NCI-H2196 treated with DMSO at 0.1 percent for 48 hours (cell line): ENCODE results near the gene LIPH.
"Not testable (repeated sequence)": the region's sequence is repeated elsewhere in the genome, so short reads cannot be mapped to it uniquely, and the experiment has no call there.

Experiments used
- DNase-seq: peaks from one replicate; lab custom pipeline; 2025; ENCODE audit not compliant: unreplicated experiment; lab: John Stamatoyannopoulos, UW

LIPH gene

DNA sequence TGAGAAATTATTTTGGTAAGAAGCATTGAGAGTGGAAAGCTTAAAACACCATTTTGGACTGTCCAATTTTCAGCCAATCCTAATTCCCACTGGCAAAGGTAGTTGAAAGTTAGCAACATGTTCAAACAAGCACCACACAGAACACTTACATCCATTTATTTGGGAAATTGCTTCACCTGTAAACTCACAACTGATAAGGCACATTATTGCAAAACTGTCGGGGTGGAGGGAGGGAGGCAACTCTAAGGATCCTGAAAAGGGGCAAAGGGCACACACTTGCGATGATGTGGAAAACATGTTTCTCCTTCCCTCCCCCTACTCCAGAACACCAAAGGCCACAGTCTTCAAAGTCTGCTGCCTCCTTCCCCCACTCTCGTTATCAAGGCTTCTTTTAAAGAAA, 62.9 kb downstream of the LIPH start:
- DNase-seq: no peak

DNA sequence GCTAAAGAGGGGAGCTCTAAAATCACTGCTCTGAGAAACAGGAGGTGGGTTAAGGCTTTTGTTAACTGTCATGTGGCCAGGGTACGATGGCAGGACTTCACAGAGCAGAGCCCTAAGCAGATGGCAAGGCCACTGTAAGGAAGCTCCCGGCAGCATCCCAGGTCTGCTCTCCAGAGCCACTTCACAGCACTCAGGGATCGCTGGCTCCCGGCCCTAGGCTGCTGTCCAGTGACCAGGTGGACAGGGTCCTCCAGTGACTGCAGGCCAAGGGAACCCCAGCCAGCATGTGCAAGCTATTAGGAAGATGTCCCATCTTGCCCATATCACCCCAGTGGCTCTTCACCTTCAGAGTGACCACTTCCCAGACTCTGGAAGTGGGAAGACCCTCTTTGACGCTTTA, 63.9 kb downstream of the LIPH start:
- no peak for DNase-seq

- DNase-seq: no peak
Observed at GRCh38 chr3:185486394-185486793, 66.0 kb downstream of the LIPH start.

GRCh38 chr3:185484296-185484695, 68.1 kb downstream of the LIPH start:
- DNase-seq: no peak

DNA sequence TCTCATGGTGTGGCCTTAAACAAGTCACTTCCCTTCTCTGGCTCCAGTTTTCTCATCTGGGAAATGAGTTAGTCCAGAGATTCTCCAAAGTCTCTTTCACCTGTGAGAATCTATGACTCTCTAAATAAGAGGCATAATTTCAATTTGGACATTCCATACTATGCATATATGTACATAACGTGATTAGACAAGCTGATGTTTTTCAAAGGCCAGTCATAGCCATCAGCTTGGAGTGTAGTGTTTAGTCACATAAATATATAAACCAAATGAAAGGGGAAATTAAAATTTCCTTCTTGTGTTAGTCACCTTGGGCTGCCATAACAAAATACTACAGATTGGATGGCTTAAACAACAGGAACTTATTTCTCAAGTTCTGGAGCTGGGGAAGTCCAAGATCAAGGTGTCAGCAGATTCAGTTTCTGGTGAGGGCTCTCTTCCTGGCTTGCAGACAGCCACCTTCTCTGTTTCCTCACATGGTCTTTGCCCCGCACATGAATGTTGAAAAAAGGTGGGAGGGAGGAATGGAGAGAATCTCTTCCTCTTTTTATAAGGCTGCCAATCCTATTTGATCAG, 72.9 kb downstream of the LIPH start:
- no peak for DNase-seq

- no peak for DNase-seq
Observed at GRCh38 chr3:185477316-185477715, 75.1 kb downstream of the LIPH start.

DNA sequence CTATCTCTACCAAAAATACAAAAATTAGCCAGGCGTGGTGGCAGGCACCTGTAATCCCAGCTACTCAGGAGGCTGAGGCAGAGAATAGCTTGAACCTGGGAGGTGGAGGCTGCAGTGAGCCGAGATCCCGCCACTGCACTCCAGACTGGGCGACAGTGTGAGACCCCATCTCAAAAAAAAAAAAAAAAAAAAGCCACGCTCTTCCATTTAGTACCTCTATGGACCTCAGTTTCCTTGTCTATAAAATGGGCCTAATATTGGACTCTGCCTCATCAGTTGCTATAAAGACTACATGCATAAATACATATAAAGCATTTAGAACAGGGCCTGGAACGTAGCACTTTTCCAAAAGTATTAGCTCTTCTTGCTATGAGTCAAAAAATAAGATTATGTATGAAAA, 77.5 kb downstream of the LIPH start:
- DNase-seq: not testable (repeated sequence)

GRCh38 chr3:185473290-185473815, 79.0 kb downstream of the LIPH start:
- DNase-seq: no peak

DNA sequence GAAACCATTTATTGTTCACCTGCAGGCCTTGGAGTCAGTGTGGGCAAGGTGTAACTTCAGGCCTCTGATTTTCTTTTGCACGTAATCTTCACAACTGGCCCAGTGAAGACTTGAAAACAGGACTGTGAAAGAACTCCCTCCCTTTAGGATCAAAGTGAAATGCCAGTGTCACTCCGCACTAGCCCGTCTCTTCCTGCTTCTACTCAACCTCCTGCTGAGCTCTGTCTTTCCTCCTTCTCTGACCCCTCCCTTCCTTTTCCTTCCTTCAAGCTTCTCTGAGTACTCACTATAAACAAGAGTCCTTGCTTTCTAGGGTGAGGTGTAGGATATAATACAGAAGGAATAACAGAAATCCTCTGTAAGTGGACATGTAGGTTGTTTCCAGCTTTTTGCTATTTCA, 82.1 kb downstream of the LIPH start:
- no peak for DNase-seq

GRCh38 chr3:185469542-185469941, 82.8 kb downstream of the LIPH start:
- DNase-seq: no peak

- DNase-seq: not testable (repeated sequence)
Observed at GRCh38 chr3:185466123-185466522, 86.3 kb downstream of the LIPH start.

DNA sequence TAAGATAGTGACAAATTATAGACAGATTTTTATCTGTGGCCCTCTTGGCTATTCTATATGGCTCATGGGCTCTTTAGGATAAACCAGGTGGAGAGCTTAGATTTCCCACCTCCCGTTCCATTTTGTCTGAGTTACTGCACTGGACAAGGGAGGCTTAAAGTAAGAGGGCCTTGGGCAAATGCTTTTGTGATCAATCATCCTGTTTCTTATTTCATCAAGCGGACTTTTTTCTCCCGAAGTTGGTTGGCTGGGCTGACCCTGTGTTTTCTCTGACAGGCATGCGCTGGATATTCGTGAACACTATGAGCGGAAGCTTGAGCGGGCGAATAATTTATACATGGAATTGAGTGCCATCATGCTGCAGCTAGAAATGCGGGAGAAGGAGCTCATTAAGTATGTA, 86.9 kb downstream of the LIPH start:
- DNase-seq: no peak

DNA sequence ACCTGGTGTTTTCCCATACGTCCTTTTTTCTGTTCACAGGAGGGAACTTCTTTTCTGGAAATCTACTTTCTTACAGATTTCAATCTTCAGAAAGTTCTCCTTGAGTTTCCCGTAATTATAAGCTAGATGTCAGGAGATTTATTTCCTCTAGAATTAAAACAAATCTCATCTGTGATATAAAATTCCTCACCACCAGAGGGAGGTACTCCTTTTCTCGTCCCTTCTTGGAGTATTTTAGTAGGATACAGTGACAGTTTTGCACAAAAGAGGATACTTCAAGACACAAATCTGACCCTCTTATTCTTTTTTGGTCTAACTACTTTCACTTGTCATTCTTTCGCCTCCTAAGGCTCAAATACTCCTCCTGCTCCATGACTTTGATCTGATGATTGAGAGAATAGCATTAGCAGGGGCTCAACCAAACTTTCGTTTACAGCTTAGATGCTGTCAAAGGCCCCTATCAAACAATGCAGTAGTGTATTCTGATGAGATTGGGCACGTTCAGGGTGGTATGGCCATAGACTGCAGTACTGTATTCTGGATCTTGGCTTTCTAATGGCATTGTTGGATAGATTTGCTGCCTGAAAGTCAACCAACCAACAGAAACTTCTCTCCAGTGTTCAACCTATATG, 91.6 kb downstream of the LIPH start:
- no peak for DNase-seq

- DNase-seq: no peak
Observed at GRCh38 chr3:185460309-185460708, 92.1 kb downstream of the LIPH start.

- DNase-seq: no peak
Observed at GRCh38 chr3:185457376-185457775, 95.0 kb downstream of the LIPH start.
